Midbrain (tissue), 1 donor: Measurements from ENCODE around the gene AFF3.
"Not testable (repeated sequence)": the region's sequence is repeated elsewhere in the genome, so short reads cannot be mapped to it uniquely, and the experiment has no call there.

ENCODE experiments used
- DNase-seq: peaks from one replicate; lab custom pipeline; 2025; lab: John Stamatoyannopoulos, UW

Gene AFF3

GRCh38 chr2:99663641-99664040, 478.7 kb downstream of the AFF3 start:
- no peak for DNase-seq

GRCh38 chr2:99662761-99663341, 479.5 kb downstream of the AFF3 start:
- peak; percentile 66 for DNase-seq

DNA sequence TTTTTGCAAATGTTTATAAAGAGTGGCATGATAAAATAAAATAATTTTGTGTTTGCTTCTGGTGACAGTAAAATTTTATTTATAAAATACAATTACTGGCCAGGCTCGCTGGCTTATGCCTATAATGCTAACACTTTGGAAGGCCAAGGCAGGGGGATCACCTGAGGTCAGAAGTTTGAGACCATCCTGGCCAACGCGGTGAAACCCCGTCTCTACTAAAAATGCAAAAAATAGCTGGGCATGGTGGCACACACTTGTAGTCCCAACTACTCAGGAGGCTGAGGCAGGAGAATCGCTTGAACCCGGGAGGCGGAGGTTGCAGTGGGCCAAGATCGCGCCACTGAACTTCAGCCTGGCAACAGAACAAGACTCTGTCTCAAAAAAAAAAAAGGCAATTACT, 480.6 kb downstream of the AFF3 start:
- DNase-seq = not testable (repeated sequence)

- peak; percentile 17 for DNase-seq
Observed at GRCh38 chr2:99660616-99661406, 481.6 kb downstream of the AFF3 start.

- no peak for DNase-seq
Observed at GRCh38 chr2:99659874-99660273, 482.5 kb downstream of the AFF3 start.

GRCh38 chr2:99657691-99658258, 484.6 kb downstream of the AFF3 start:
- DNase-seq = no peak

DNA sequence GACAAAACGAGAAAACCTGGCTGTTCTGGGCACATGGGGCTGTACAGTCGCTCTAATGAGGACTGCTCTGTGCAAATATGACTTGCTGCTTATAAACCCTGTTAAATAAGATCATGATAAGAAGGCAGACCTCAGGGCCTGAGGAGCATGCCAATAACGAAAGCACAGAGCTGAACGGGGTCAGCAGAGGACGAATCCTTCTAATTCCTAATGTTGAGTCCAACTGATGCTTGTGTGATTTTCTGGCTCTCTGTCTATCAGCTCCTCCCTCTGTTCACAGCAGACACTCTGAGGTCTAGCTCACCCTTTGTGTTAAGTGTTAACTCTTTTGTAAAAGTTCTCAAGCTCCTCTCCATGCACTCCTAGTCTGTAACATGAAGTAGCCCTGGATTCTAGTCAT, 485.4 kb downstream of the AFF3 start:
- DNase-seq = no peak

- DNase-seq = no peak
Observed at GRCh38 chr2:99653433-99653832, 489.0 kb downstream of the AFF3 start.

- DNase-seq = no peak
Observed at GRCh38 chr2:99652862-99653261, 489.5 kb downstream of the AFF3 start.

- no peak for DNase-seq
Observed at GRCh38 chr2:99651930-99652670, 490.3 kb downstream of the AFF3 start.

GRCh38 chr2:99648906-99649789, 493.2 kb downstream of the AFF3 start:
- no peak for DNase-seq

GRCh38 chr2:99648178-99648844, 494.1 kb downstream of the AFF3 start:
- peak; percentile 45 for DNase-seq

GRCh38 chr2:99645960-99646359, 496.4 kb downstream of the AFF3 start:
- no peak for DNase-seq

DNA sequence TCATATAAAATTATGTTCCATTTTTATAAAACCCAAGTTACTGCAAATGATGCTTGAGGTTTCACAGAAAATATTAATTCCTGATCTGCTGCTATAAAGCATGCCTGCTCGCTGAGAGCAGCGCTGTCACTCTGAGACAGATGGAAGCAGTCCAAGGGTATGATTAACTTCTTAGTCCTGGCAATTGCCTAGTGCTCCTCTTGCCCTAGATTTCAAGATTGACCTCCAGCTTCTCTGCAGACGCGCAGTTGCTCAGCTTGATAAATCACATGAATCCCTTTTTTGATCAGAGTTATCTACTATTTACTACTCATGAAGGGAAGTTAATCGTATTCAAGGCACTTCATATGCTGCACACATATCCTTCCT, 498.0 kb downstream of the AFF3 start:
- DNase-seq = peak; percentile 6

DNA sequence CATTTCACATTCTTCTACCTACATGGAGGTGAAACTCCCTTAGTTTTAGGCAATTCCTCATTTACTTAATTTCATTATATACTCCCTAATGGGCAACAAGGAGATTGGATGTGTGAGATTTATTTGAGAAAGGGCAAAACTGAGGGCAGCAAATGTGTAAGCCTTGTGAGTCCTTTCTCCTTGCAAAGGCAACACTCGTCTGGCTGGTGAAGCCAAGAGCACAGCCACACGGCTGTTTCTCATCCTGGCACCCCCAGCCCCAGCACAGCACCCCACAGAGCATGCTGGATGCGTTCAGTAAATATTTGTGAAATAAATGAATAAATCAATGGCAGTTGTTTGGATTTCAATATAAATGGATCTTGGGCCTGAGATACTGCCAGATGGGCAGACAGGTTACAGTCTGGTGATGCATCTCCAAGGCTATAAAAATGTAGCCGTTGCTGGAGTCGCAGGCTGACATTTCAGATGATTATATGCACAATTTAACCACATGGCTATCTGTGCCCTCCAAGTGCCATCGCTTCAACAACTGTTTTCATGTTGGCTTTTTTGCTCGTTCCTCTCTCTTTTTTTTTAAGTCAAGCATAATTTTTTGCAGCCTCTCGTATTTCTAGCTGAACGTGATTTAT, 498.5 kb downstream of the AFF3 start:
- no peak for DNase-seq

- DNase-seq = no peak
Observed at GRCh38 chr2:99641999-99642398, 500.4 kb downstream of the AFF3 start.

- DNase-seq = no peak
Observed at GRCh38 chr2:99640635-99641151, 501.7 kb downstream of the AFF3 start.

DNA sequence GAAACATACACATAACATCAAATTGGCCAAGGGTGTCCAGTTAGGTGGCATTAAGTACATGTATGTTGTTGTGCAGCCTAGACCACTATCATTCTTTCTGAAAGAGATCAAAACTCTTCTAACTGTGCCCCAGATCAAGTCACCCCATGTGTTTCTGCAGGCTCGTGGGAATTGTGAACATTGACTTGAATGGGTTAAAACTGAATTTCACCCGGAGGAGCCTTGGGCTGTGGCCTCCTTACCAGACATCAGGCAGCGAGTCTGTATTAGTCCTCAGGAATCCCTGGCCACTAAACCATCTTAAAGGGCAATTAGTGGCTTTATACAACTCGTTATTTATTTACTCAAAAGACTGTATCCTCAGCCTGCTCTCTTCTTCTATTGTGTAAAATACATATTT, 503.6 kb downstream of the AFF3 start:
- no peak for DNase-seq

DNA sequence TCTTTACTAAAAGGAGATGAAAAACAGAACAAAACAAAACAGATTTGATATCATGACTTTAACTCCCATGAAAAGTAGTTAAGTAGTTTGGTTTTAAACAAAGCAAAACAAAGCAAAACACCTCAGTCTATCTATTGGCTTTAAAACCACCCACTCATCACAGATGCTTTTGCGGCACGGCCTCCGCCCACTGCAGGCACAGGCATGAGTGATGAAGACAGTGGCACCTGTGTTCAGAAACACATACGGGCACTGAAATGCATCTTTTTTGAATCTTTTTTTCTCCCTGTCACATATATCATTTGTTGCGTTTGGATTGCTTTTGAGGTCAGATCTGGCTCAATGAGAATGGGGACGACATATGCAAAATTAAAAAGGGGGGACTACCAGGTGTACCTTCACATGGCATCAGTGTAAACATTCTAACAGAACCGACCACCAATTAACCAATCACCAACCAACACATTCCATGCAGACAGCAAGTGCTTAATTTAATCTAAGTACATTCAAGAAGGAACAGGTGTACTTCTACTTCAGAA, 505.2 kb downstream of the AFF3 start:
- DNase-seq = no peak
